ENCODE measurements around the gene KPNA4.

Gene KPNA4

GRCh38 chr3:160449636-160450598, 115.5 kb downstream of the KPNA4 start, which contains the start of gene TRIM59:
Gene TRIM59 (minus strand): TSS chr3:160449786. CDS start chr3:160439183, 10,603 bp downstream.
- DNase-seq (ENCODE audit: low read depth) = peak; percentile 95

- DNase-seq (ENCODE audit: low read depth) = peak; percentile 3
Observed at GRCh38 chr3:160448845-160449635, 116.3 kb downstream of the KPNA4 start.

GRCh38 chr3:160447544-160447943, 117.8 kb downstream of the KPNA4 start:
- DNase-seq (ENCODE audit: low read depth) = no peak

- DNase-seq (ENCODE audit: low read depth) = no peak
Observed at GRCh38 chr3:160446522-160447056, 118.8 kb downstream of the KPNA4 start.

GRCh38 chr3:160445854-160446253, 119.5 kb downstream of the KPNA4 start:
- no peak for DNase-seq (ENCODE audit: low read depth)
